Mesodermal cell (in vitro differentiated cells): Measurements from ENCODE around the gene TMEM106C. TPM values are rescaled to one million over a fixed set of nuclear protein-coding genes. Genes with fewer than 3 reads are reported as not detected.
A peak's percentile ranks its signal among the peaks of the same experiment; 100 is the strongest.

ENCODE experiments used
- H3K27ac ChIP-seq: 2 replicates; pipeline ENCODE4 v1.7.0; 2013; ENCODE audit warnings: mild to moderate bottlenecking, low read depth, low read length, moderate library complexity; ENCODE audit not compliant: severe bottlenecking
- H3K36me3 ChIP-seq: 2 replicates; pipeline ENCODE4 v1.7.1; 2013; ENCODE audit warnings: mild to moderate bottlenecking, low read length, moderate library complexity; ENCODE audit not compliant: control insufficient read depth, insufficient read depth
- H3K4me1 ChIP-seq: one replicate; pipeline ENCODE4 v1.7.1; 2013; ENCODE audit warnings: mild to moderate bottlenecking, low read length; ENCODE audit not compliant: insufficient read depth, control insufficient read depth, poor library complexity, severe bottlenecking
- H3K4me3 ChIP-seq: 2 replicates; pipeline ENCODE4 v1.7.0; 2013; ENCODE audit warnings: low read length, control low read depth, mild to moderate bottlenecking; ENCODE audit not compliant: insufficient read depth, poor library complexity, severe bottlenecking; ENCODE audit errors: extremely low read depth
- H3K9me3 ChIP-seq: 2 replicates; pipeline ENCODE4 v1.7.1; 2013; ENCODE audit warnings: mild to moderate bottlenecking, low read length, moderate library complexity; ENCODE audit not compliant: control insufficient read depth
- WGBS, 2 experiments: methylation state at CpG; one replicate each; pipeline ENCODE4 v1.1.5; 2013; ENCODE audit warnings: missing lambda C conversion rate in 2 of 2; ENCODE audit not compliant: insufficient coverage in 2 of 2; 5-methylcytosine and 5-hydroxymethylcytosine counted together
- polyA plus RNA-seq, 2 experiments: library from polyadenylated mRNA; stranded (reverse); fragments of 50-300 nt; gene quantifications; one replicate each; pipeline ENCODE4 v1.2.3, GENCODE V29; 2013

TMEM106C gene
- 44.9 TPM for polyA plus RNA-seq (2013, experiment 1 of 2)
- 46.8 TPM for polyA plus RNA-seq (2013, experiment 2 of 2)

- Histone ChIP-seq H3K9me3 (no peaks in the 10 kb centered on the region), H3K4me1 (no peaks in the 10 kb centered on the region), H3K4me3 (peak within 1 kb of the TSS; percentile 65), H3K36me3 (peaks cover 6% of the 10 kb centered on the region), H3K27ac (no peak within 1 kb of the TSS)
- 0% methylated on average over 38 to 47 of the region's 59 CpGs for WGBS, 2 experiments
Observed at GRCh38 chr12:47963340-47964040, at the start of gene TMEM106C. Gene TMEM106C, plus strand, starts transcription at chr12:47963596. Its CDS starts 641 bp downstream, at chr12:47964237.

GRCh38 chr12:47920913-47921312, 42.5 kb upstream of the TMEM106C start:
- H3K9me3 ChIP-seq: no peaks in the 10 kb centered on the region
- 76 to 80% methylated on average over 6 of the region's 6 CpGs for WGBS, 2 experiments
- no peaks in the 10 kb centered on the region for H3K4me1 ChIP-seq
- H3K27ac ChIP-seq: no peak overlapping the region
- H3K36me3 ChIP-seq: no peaks in the 10 kb centered on the region
- H3K4me3 ChIP-seq: no peak overlapping the region

- H3K4me1 ChIP-seq: no peaks in the 10 kb centered on the region
- H3K4me3 ChIP-seq: no peak overlapping the region
- no peaks in the 10 kb centered on the region for H3K9me3 ChIP-seq
- WGBS, 2 experiments: 43 to 67% methylated on average over 1 of the region's 1 CpG
- H3K27ac ChIP-seq: no peak overlapping the region
- no peaks in the 10 kb centered on the region for H3K36me3 ChIP-seq
Observed at GRCh38 chr12:47921907-47922306, 41.5 kb upstream of the TMEM106C start.

GRCh38 chr12:47927346-47927745, 36.0 kb upstream of the TMEM106C start:
- 63 to 67% methylated on average over 2 to 3 of the region's 3 CpGs for WGBS, 2 experiments
- Histone ChIP-seq H3K27ac (no peak overlapping the region), H3K9me3 (no peaks in the 10 kb centered on the region), H3K4me1 (no peaks in the 10 kb centered on the region), H3K36me3 (no peaks in the 10 kb centered on the region), H3K4me3 (no peak overlapping the region)

- Histone ChIP-seq H3K4me3 (no peak overlapping the region), H3K36me3 (no peaks in the 10 kb centered on the region), H3K9me3 (no peaks in the 10 kb centered on the region), H3K4me1 (peaks cover 7% of the 10 kb centered on the region), H3K27ac (no peak overlapping the region)
- 86 to 94% methylated on average over 4 of the region's 5 CpGs for WGBS, 2 experiments
Observed at GRCh38 chr12:47930634-47931033, 32.8 kb upstream of the TMEM106C start.

GRCh38 chr12:47931187-47931586, 32.2 kb upstream of the TMEM106C start:
- Histone ChIP-seq H3K27ac (no peak overlapping the region), H3K36me3 (no peaks in the 10 kb centered on the region), H3K4me1 (peaks cover 7% of the 10 kb centered on the region), H3K9me3 (no peaks in the 10 kb centered on the region), H3K4me3 (no peak overlapping the region)
- 57 to 100% methylated on average over 1 of the region's 1 CpG for WGBS, 2 experiments

- H3K4me1 ChIP-seq: peaks cover 19% of the 10 kb centered on the region
- H3K4me3 ChIP-seq: no peak overlapping the region
- H3K27ac ChIP-seq: no peak overlapping the region
- no peaks in the 10 kb centered on the region for H3K9me3 ChIP-seq
- 77 to 84% methylated on average over 7 to 8 of the region's 9 CpGs for WGBS, 2 experiments
- no peaks in the 10 kb centered on the region for H3K36me3 ChIP-seq
Observed at GRCh38 chr12:47935184-47935583, 28.2 kb upstream of the TMEM106C start.

GRCh38 chr12:47938093-47938492, 25.3 kb upstream of the TMEM106C start:
- Histone ChIP-seq H3K9me3 (no peaks in the 10 kb centered on the region), H3K36me3 (no peaks in the 10 kb centered on the region), H3K4me1 (peaks cover 19% of the 10 kb centered on the region), H3K4me3 (no peak overlapping the region), H3K27ac (no peak overlapping the region)
- WGBS, 2 experiments: 80 to 100% methylated on average over 1 of the region's 1 CpG

- Histone ChIP-seq H3K9me3 (no peaks in the 10 kb centered on the region), H3K4me3 (no peak overlapping the region), H3K4me1 (peaks cover 19% of the 10 kb centered on the region), H3K36me3 (no peaks in the 10 kb centered on the region), H3K27ac (no peak overlapping the region)
- WGBS, 2 experiments: 83 to 93% methylated on average over 2 to 3 of the region's 4 CpGs
Observed at GRCh38 chr12:47938594-47938993, 24.8 kb upstream of the TMEM106C start.

- peaks cover 19% of the 10 kb centered on the region for H3K4me1 ChIP-seq
- H3K27ac ChIP-seq: no peak overlapping the region
- H3K36me3 ChIP-seq: no peaks in the 10 kb centered on the region
- 76 to 100% methylated on average over 3 to 6 of the region's 6 CpGs for WGBS, 2 experiments
- no peaks in the 10 kb centered on the region for H3K9me3 ChIP-seq
- no peak overlapping the region for H3K4me3 ChIP-seq
Observed at GRCh38 chr12:47939009-47939601, 24.3 kb upstream of the TMEM106C start.
